Omental fat pad (tissue), 4 donors: ENCODE measurements around the gene COP1. TPM values are rescaled to one million over a fixed set of nuclear protein-coding genes. Genes with fewer than 3 reads are reported as not detected.
"Not testable (repeated sequence)": the region's sequence is repeated elsewhere in the genome, so short reads cannot be mapped to it uniquely, and the experiment has no call there.

Experiments used
- ATAC-seq: fragments of 150-250 bp; one replicate; pipeline ENCODE4 v1.9.1; 2016; ENCODE audit warnings: mild to moderate bottlenecking, moderate library complexity; ENCODE audit not compliant: low FRiP score
- DNase-seq: peaks from one replicate; pipeline ENCODE4 v3.0.0-alpha.2; 2019; ENCODE audit warnings: low spot score
- total RNA-seq, 4 donors: library from RNA; depleted of rRNA; stranded (reverse); fragments of >200 nt; gene quantifications; one replicate each; pipeline ENCODE4 v1.1.0, GENCODE V29; 2016
- TF ChIP-seq, protein P1 (sequence below), 3 donors: fragments of 450-650 bp; IDR thresholded peaks; one replicate each; pipeline ENCODE4 v1.5.1; 2016 to 2017; ENCODE audit warnings: antibody characterized with exemption in 3 of 3, mild to moderate bottlenecking in 3 of 3, moderate library complexity in 2 of 3

Gene COP1
- total RNA-seq, 4 donors from 2014 or later: 43.6 to 83.7 (median 50.6) TPM

DNA sequence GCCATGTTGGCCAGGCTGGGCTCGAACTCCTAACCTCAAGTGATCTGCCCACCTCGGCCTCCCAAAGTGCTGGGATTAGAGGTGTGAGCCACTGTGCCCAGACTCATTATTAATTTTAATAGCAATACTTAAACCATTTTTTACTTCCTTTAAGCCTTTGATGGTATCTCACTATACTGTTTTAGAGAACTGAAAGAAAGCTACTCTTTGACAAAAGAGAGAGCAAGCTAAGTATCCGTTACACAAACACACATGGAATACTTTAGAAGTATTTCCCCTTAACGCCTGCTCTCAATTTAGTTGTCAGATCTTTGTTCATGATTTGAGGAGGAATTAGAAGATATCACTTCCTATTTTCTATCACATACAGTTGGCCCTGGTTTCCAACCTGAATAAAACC, 189.4 kb downstream of the COP1 start:
- ATAC-seq (no peak), DNase-seq (no peak)
- TF ChIP-seq, protein P1, sequence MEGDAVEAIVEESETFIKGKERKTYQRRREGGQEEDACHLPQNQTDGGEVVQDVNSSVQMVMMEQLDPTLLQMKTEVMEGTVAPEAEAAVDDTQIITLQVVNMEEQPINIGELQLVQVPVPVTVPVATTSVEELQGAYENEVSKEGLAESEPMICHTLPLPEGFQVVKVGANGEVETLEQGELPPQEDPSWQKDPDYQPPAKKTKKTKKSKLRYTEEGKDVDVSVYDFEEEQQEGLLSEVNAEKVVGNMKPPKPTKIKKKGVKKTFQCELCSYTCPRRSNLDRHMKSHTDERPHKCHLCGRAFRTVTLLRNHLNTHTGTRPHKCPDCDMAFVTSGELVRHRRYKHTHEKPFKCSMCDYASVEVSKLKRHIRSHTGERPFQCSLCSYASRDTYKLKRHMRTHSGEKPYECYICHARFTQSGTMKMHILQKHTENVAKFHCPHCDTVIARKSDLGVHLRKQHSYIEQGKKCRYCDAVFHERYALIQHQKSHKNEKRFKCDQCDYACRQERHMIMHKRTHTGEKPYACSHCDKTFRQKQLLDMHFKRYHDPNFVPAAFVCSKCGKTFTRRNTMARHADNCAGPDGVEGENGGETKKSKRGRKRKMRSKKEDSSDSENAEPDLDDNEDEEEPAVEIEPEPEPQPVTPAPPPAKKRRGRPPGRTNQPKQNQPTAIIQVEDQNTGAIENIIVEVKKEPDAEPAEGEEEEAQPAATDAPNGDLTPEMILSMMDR (IDR thresholded peaks at IDR 0.05): no peak

DNA sequence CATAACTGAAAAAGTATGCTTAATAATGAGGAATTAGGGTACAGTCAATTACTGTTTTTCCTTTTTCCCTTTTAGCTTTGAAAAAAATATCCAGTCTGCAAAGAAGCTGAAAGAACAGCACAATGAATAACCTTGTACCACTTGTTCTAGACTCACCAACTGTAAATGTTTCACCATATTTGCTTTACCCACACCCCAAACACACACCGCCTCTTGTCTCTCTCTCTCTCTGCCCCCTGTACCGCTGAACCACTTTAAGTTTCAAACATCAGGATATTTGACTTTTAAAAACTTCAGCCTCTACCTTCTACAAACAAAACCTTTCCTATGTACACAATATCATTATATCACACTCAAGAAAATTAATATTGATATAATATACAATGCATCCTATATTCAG, 197.1 kb downstream of the COP1 start:
- TF ChIP-seq, protein P1 (IDR thresholded peaks at IDR 0.05): no peak
- ATAC-seq: no peak
- no peak for DNase-seq

DNA sequence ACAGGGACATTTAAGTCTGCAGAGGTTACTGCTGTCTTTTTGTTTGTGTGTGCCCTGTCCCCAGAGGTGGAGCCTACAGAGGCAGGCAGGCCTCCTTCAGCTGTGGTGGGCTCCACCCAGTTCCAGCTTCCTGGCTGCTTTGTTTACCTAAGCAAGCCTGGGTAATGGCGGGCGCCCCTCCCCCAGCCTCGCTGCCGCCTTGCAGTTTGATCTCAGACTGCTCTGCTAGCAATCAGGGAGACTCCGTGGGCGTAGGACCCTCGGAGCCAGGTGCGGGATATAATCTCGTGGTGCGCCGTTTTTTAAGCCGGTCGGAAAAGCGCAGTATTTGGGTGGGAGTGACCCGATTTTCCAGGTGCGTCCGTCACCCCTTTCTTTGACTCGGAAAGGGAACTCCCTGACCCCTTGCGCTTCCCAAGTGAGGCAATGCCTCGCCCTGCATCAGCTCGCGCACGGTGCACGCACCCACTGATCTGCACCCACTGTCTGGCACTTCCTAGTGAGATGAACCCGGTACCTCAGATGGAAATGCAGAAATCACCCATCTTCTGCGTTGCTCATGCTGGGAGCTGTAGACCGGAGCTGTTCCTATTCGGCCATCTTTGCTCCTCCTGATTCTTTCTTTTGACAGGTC, 199.2 kb downstream of the COP1 start:
- not testable (repeated sequence) for DNase-seq, ATAC-seq

DNA sequence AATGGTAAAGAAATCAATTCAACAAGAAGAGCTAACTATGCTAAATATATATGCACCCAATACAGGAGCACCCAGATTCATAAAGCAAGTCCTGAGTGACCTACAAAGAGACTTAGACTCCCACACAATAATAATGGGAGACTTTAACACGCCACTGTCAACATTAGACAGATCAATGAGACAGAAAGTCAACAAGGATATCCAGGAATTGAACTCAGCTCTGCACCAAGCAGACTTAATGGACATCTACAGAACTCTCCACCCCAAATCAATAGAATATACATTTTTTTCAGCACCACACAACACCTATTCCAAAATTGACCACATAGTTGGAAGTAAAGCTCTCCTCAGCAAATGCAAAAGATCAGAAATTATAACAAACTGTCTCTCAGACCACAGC, 212.4 kb downstream of the COP1 start:
- not testable (repeated sequence) for DNase-seq

DNA sequence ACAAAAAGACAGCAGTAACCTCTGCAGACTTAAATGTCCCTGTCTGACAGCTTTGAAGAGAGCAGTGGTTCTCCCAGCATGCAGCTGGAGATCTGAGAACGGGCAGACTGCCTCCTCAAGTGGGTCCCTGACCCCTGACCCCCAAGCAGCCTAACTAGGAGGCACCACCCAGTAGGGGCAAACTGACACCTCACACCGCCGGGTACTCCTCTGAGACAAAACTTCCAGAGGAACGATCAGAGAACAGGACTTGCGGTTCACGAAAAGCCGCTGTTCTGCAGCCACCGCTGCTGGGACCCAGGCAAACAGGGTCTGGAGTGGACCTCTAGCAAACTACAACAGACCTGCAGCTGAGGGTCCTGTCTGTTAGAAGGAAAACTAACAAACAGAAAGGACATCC, 214.3 kb downstream of the COP1 start:
- ATAC-seq, DNase-seq: not testable (repeated sequence)

More for the DNA sequence above, 212.4 kb downstream of the COP1 start:
- not testable (repeated sequence) for ATAC-seq

DNA sequence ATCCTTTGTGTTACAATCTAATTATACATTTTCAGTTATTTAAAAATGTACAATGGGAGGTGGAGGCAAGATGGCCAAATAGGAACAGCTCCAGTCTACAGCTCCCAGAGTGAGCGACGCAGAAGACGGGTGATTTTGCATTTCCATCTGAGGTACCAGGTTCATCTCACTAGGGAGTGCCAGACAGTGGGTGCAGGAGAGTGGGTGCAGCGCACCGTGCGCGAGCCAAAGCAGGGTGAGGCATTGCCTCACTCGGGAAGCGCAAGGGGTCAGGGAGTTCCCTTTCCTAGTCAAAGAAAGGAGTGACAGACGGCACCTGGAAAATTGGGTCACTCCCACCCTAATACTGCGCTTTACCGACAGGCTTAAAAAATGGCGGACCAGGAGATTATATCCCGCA, 214.9 kb downstream of the COP1 start:
- DNase-seq, ATAC-seq: not testable (repeated sequence)

DNA sequence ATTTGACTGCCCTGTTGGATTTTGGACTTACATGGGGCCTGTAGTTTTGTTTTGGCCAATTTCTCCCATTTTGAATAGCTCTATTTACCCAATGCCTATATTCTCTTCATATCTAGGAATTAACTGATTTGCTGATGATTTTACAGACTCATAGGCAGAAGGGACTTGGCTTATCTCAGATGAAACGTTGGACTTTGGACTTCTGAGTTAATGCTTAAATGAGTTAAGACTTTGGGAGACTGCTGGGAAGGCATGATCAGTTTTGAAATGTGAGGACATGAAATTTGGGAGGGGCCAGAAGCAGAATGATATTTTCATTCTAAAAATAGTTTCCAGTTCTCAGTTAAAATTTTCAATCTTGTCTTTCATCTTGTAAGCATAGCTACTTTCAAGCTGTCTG, 222.3 kb downstream of the COP1 start:
- ATAC-seq (no peak), DNase-seq (no peak)
- TF ChIP-seq, protein P1 (IDR thresholded peaks at IDR 0.05): no peak

DNA sequence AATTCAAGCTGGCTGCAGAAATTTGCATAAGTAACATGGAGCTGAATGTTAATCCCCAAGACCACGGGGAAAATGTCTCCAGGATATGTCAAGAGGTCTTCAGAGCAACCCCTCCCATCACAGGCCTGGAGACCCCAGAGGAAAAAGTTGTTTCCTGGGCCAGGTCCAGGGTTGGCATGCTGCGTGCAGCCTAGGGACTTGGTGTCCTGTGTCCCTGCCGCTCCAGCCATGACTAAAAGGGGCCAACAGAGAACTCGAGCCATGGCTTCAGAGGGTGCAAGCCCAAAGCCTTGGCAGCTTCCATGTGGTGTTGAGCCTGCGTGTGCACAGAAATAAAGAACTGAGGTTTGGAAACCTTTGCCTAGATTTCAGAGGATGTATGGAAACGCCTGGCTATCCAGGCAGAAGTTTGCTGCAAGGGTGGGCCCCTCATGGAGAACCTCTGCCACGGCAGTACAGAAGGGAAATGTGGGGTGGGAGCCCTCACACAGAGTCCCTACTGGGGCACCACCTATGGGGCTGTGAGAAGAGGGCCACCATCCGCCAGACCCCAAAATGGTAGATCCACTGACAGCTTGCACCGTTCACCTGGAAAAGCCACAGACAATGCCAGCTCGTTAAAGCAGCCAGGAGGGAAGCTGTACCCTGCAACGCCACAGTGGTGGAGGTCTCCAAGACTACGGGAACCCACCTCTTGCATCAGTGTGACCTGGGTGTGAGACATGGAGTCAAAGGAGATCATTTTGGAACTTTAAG, 222.9 kb downstream of the COP1 start:
- TF ChIP-seq, protein P1 (IDR thresholded peaks at IDR 0.05): no peak
- DNase-seq: no peak
- ATAC-seq: no peak

DNA sequence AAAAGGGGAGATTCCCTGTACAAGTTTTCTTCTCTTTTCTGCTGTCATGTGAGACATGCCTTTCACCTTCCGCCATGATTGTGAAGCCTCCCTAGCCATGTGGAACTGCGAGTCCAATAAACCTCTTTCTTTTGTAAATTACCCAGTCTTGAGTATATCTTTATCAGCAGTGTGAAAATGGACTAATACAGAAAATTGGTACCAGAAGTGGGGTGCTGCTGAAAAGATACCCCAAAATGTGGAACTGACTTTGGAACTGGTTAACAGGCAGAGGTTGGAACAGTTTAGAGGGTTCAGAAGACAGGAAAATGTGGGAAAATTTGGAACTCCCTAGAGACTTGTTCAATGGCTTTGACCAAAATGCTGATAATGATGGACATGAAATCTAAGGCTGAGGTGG, 223.7 kb downstream of the COP1 start:
- not testable (repeated sequence) for DNase-seq, ATAC-seq

DNA sequence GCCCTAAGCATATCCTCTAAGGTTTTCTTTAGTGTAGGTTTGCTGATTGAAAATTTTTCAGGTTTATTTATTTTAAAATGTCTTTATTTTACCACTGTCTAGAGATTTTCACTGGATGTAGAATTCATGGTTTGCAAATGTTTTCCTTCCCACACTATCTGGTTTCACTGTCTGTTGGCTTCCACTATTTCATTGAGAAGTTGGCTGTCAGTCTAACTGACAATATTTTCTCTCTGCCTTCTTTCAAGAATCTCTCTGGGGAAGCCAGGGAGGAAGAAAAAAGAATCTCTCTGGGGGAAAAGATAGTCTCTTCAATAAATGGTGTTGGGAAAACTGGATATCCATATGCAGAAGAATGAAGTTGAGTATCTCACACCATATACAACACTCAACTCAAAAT, 226.0 kb downstream of the COP1 start:
- TF ChIP-seq, protein P1 (IDR thresholded peaks at IDR 0.05): no peak
- no peak for ATAC-seq
- DNase-seq: no peak
